Measurements from ENCODE around the gene TAF15. TPM values are rescaled to one million over a fixed set of nuclear protein-coding genes. Genes with fewer than 3 reads are reported as not detected.

The TAF15 gene
- total and polyA plus RNA-seq, 2 experiments from 2014 or later, result 27.2 to 75.2 TPM

- TF ChIP-seq, protein P1, sequence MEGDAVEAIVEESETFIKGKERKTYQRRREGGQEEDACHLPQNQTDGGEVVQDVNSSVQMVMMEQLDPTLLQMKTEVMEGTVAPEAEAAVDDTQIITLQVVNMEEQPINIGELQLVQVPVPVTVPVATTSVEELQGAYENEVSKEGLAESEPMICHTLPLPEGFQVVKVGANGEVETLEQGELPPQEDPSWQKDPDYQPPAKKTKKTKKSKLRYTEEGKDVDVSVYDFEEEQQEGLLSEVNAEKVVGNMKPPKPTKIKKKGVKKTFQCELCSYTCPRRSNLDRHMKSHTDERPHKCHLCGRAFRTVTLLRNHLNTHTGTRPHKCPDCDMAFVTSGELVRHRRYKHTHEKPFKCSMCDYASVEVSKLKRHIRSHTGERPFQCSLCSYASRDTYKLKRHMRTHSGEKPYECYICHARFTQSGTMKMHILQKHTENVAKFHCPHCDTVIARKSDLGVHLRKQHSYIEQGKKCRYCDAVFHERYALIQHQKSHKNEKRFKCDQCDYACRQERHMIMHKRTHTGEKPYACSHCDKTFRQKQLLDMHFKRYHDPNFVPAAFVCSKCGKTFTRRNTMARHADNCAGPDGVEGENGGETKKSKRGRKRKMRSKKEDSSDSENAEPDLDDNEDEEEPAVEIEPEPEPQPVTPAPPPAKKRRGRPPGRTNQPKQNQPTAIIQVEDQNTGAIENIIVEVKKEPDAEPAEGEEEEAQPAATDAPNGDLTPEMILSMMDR (IDR thresholded peaks at IDR 0.05; ENCODE audit: low read depth, low read length), result no peak
- Histone ChIP-seq H3K36me3 (no peaks in the 10 kb centered on the region), H3K4me1 (ENCODE audit: low read depth) (no peaks in the 10 kb centered on the region), H3K4me3 (peak overlapping the region; percentile 42), H3K9me3 (ENCODE audit: low read depth) (no peaks in the 10 kb centered on the region), H3K27me3 (peaks cover 97% of the 10 kb centered on the region), H3K27ac (no peak overlapping the region)
- no peak for DNase-seq (ENCODE audit: low read depth in 1 of 2, low spot score in 1 of 2)
These were observed 13.4 kb upstream of the TAF15 start for GRCh38 chr17:35795871-35796265.

DNA sequence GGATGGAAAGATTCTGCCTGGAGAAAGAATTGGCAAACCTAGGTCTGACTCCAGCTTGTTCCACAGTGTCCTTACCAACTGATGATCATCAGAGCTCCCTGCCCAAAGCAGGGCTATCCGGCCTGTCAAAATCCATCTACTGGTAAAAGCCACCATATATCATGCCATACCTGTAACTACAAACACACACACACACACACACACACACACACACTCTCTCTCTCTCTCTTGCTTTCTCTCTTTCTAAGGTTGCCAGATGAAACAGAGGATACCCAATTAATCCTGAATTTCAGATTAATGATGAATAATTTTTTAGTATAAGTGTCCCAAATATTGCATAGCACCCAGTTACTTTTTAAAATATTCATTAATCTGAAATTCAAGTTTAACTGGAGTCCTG is 12.3 kb upstream of the TAF15 start:
- peaks cover 7% of the 10 kb centered on the region for H3K4me1 ChIP-seq (ENCODE audit: low read depth)
- no peaks in the 10 kb centered on the region for H3K9me3 ChIP-seq (ENCODE audit: low read depth)
- H3K27me3 ChIP-seq, result peaks cover 86% of the 10 kb centered on the region
- no peaks in the 10 kb centered on the region for H3K36me3 ChIP-seq
- no peak overlapping the region for H3K27ac ChIP-seq
- no peak overlapping the region for H3K4me3 ChIP-seq
- TF ChIP-seq, protein P1 (IDR thresholded peaks at IDR 0.05; ENCODE audit: low read depth, low read length), result no peak
- no peak for DNase-seq (ENCODE audit: low read depth in 1 of 2, low spot score in 1 of 2)

DNA sequence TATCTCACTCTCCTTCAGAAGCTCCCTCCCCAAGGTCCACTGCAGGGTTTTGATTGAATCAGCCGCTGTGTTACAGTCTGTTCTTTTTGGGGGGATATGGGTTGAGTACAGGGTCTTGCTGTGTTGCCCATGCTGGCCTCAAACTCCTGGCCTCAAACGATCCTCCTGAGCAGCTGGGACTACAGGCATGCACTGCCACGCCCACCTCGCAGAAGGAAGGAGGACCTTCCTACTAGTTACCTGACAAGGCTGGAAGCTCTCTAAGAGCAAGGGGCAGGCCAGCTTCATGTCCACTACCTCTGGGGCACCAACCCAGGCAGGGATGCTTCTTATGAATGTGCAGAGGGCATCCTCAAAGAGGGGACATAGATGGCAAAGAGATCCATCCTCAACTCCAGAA is 11.9 kb upstream of the TAF15 start:
- Histone ChIP-seq H3K4me3 (no peak overlapping the region), H3K27ac (no peak overlapping the region), H3K4me1 (ENCODE audit: low read depth) (peaks cover 7% of the 10 kb centered on the region), H3K9me3 (ENCODE audit: low read depth) (no peaks in the 10 kb centered on the region), H3K36me3 (no peaks in the 10 kb centered on the region), H3K27me3 (peaks cover 82% of the 10 kb centered on the region)
- TF ChIP-seq, protein P1 (IDR thresholded peaks at IDR 0.05; ENCODE audit: low read depth, low read length), result no peak
- no peak for DNase-seq (ENCODE audit: low read depth in 1 of 2, low spot score in 1 of 2)

DNA sequence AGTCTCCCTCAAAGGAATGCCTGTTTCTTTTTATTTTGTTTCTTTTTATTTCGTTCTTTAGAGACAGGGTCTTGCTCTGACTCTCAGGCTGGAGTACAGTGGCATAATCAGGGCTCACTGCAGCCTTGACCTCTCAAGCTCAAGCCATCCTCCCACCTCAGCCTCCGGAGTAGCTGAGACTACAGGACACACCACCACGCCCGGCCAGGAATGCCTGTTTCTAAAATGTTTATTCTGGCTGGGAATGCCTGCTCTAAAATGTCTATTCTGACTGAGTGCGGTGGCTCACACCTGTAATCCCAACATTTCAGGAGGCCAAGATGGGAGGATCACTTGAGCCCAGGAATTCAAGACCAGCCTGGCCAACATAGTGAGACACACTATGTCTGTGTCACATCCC is 11.4 kb upstream of the TAF15 start:
- H3K27me3 ChIP-seq, result peaks cover 76% of the 10 kb centered on the region
- no peaks in the 10 kb centered on the region for H3K9me3 ChIP-seq (ENCODE audit: low read depth)
- no peaks in the 10 kb centered on the region for H3K36me3 ChIP-seq
- DNase-seq (ENCODE audit: low read depth in 1 of 2, low spot score in 1 of 2), result no peak
- H3K27ac ChIP-seq, result no peak overlapping the region
- peaks cover 7% of the 10 kb centered on the region for H3K4me1 ChIP-seq (ENCODE audit: low read depth)
- TF ChIP-seq, protein P1 (IDR thresholded peaks at IDR 0.05; ENCODE audit: low read depth, low read length), result no peak
- no peak overlapping the region for H3K4me3 ChIP-seq

- H3K27me3 ChIP-seq, result peaks cover 56% of the 10 kb centered on the region
- H3K27ac ChIP-seq, result no peak overlapping the region
- H3K9me3 ChIP-seq (ENCODE audit: low read depth), result no peaks in the 10 kb centered on the region
- DNase-seq (ENCODE audit: low read depth in 1 of 2, low spot score in 1 of 2), result peak in 1 of 2 donors; percentile 80
- no peaks in the 10 kb centered on the region for H3K36me3 ChIP-seq
- H3K4me3 ChIP-seq, result no peak overlapping the region
- TF ChIP-seq, protein P1 (IDR thresholded peaks at IDR 0.05; ENCODE audit: low read depth, low read length), result no peak
- H3K4me1 ChIP-seq (ENCODE audit: low read depth), result peaks cover 7% of the 10 kb centered on the region
These were observed 9.3 kb upstream of the TAF15 start for GRCh38 chr17:35799942-35800341.
